AG09309 (cell line): Measurements from ENCODE around the gene SLX4IP.
A peak's percentile ranks its signal among the peaks of the same experiment; 100 is the strongest.

Experiments
- DNase-seq: peaks from one replicate; pipeline ENCODE4 v3.0.0-alpha.2; 2010; ENCODE audit warnings: low read depth
- H3K4me3 ChIP-seq: 2 replicates; pipeline ENCODE4 v1.5.1; 2011; ENCODE audit warnings: mild to moderate bottlenecking, low read depth, low read length, moderate library complexity; ENCODE audit not compliant: control insufficient read depth
- CTCF ChIP-seq: IDR thresholded peaks from 2 replicates; pipeline ENCODE4 v1.5.1; 2011; ENCODE audit warnings: mild to moderate bottlenecking, low read depth, low read length, inconsistent platforms; ENCODE audit not compliant: insufficient read depth, control insufficient read depth; ENCODE audit errors: missing control alignments

SLX4IP gene

GRCh38 chr20:10553326-10553984, 118.3 kb downstream of the SLX4IP start:
- no peak overlapping the region for H3K4me3 ChIP-seq
- peak; percentile 79 for TF ChIP-seq CTCF
- DNase-seq = no peak

GRCh38 chr20:10554285-10554684, 119.2 kb downstream of the SLX4IP start:
- TF ChIP-seq CTCF = no peak
- DNase-seq = no peak

GRCh38 chr20:10555393-10555792, 120.3 kb downstream of the SLX4IP start:
- DNase-seq = no peak
- H3K4me3 ChIP-seq = no peak overlapping the region
- TF ChIP-seq CTCF = no peak

More at GRCh38 chr20:10554285-10554684, 119.2 kb downstream of the SLX4IP start:
- no peak overlapping the region for H3K4me3 ChIP-seq

- DNase-seq = peak; percentile 20
- no peak overlapping the region for H3K4me3 ChIP-seq
- TF ChIP-seq CTCF = no peak
These were observed 120.8 kb downstream of the SLX4IP start for GRCh38 chr20:10555865-10556308.

GRCh38 chr20:10556519-10557083, 121.5 kb downstream of the SLX4IP start:
- TF ChIP-seq CTCF = no peak
- no peak for DNase-seq
- H3K4me3 ChIP-seq = no peak overlapping the region

GRCh38 chr20:10557685-10558084, 122.6 kb downstream of the SLX4IP start:
- no peak overlapping the region for H3K4me3 ChIP-seq
- no peak for DNase-seq
- TF ChIP-seq CTCF = no peak

- peak; percentile 35 for TF ChIP-seq CTCF
- no peak overlapping the region for H3K4me3 ChIP-seq
- peak; percentile 92 for DNase-seq
These were observed 123.6 kb downstream of the SLX4IP start for GRCh38 chr20:10558635-10559187.
